Adipocyte (in vitro differentiated cells): ENCODE data around the gene WDR41.
"Not testable (repeated sequence)": the region's sequence is repeated elsewhere in the genome, so short reads cannot be mapped to it uniquely, and the experiment has no call there.

Source experiments
- DNase-seq: peaks from one replicate; pipeline ENCODE4 v3.0.0-alpha.2; 2015; ENCODE audit warnings: low read depth
- H3K27me3 ChIP-seq: replicated peaks from 2 replicates; pipeline ENCODE4 v1.7.0; 2013; ENCODE audit warnings: mild to moderate bottlenecking, low read length, moderate library complexity; ENCODE audit not compliant: control insufficient read depth, insufficient read depth
- H3K36me3 ChIP-seq: 2 replicates; pipeline ENCODE4 v1.7.0; 2013; ENCODE audit warnings: low read length, mild to moderate bottlenecking, moderate library complexity; ENCODE audit not compliant: control insufficient read depth, insufficient read depth, severe bottlenecking
- H3K4me1 ChIP-seq: 2 replicates; pipeline ENCODE4 v1.7.0; 2013; ENCODE audit warnings: mild to moderate bottlenecking, low read length, moderate library complexity; ENCODE audit not compliant: control insufficient read depth, insufficient read depth
- H3K4me3 ChIP-seq: 2 replicates; pipeline ENCODE4 v1.7.0; 2013; ENCODE audit warnings: mild to moderate bottlenecking, low read length, moderate library complexity
- H3K9ac ChIP-seq: 2 replicates; pipeline ENCODE4 v1.7.0; 2013; ENCODE audit warnings: mild to moderate bottlenecking, low read length, moderate library complexity
- H3K9me3 ChIP-seq: 2 replicates; pipeline ENCODE4 v1.7.0; 2013; ENCODE audit warnings: mild to moderate bottlenecking, low read length, moderate library complexity; ENCODE audit not compliant: control insufficient read depth

The WDR41 gene

DNA sequence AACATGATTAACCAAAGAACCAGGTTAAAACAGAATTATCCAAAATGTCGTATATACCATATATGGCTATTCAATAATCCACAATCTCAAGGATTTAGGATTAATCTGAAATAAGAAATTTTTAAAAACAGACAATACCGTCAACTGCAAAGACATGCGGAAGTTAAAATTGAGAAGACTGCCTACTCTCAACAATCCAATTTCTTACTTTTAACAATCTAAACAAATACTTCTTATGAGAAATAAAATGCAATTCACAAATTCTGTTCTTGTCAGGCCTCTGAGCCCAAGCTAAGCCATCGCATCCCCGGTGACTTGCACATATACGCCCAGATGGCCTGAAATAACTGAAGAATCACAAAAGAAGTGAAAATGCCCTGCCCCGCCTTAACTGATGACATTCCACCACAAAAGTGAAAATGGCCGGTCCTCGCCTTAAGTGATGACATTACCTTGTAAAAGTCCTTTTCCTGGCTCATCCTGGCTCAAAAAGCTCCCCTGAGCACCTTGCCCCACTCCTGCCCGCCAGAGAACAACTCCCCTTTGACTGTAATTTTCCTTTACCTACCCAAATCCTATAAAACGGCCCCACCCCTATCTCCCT lies 1.3 kb downstream of the WDR41 start:
- not testable (repeated sequence) for H3K36me3 ChIP-seq, H3K9me3 ChIP-seq, H3K27me3 ChIP-seq
- Histone ChIP-seq H3K4me1 (peaks cover 15% of the 10 kb centered on the region), H3K9ac (peak overlapping the region; percentile 99), H3K4me3 (peak overlapping the region; percentile 96)
- peak; percentile 36 for DNase-seq

- Histone ChIP-seq H3K4me1 (peaks cover 13% of the 10 kb centered on the region), H3K9me3 (no peaks in the 10 kb centered on the region), H3K4me3 (no peak overlapping the region), H3K36me3 (peaks cover 47% of the 10 kb centered on the region), H3K27me3 (no peaks in the 10 kb centered on the region), H3K9ac (no peak overlapping the region)
- DNase-seq = no peak
Measured at GRCh38 chr5:77486344-77486962, 5.7 kb downstream of the WDR41 start.

GRCh38 chr5:77483682-77484081 lies 8.4 kb downstream of the WDR41 start:
- DNase-seq = no peak
- Histone ChIP-seq H3K9ac (no peak overlapping the region), H3K9me3 (no peaks in the 10 kb centered on the region), H3K4me1 (peaks cover 5% of the 10 kb centered on the region), H3K27me3 (no peaks in the 10 kb centered on the region), H3K36me3 (peaks cover 55% of the 10 kb centered on the region), H3K4me3 (no peak overlapping the region)

DNA sequence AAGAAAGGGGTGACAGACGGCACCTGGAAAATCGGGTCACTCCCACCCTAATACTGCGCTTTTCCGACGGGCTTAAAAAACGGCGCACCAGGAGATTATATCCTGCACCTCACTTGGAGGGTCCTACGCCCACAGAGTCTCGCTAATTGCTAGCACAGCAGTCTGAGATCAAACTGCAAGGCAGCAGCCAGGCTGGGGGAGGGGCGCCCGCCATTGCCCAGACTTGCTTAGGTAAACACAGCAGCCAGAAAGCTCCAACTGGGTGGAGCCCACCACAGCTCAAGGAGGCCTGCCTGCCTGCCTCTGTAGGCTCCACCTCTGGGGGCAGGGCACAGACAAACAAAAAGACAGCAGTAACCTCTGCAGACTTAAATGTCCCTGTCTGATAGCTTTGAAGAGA lies 17.1 kb downstream of the WDR41 start:
- not testable (repeated sequence) for H3K9ac ChIP-seq, H3K4me3 ChIP-seq, H3K9me3 ChIP-seq, H3K27me3 ChIP-seq, DNase-seq, H3K4me1 ChIP-seq, H3K36me3 ChIP-seq

GRCh38 chr5:77468875-77469274 lies 23.2 kb downstream of the WDR41 start:
- not testable (repeated sequence) for DNase-seq, H3K9ac ChIP-seq, H3K9me3 ChIP-seq, H3K4me1 ChIP-seq, H3K4me3 ChIP-seq, H3K36me3 ChIP-seq, H3K27me3 ChIP-seq

DNA sequence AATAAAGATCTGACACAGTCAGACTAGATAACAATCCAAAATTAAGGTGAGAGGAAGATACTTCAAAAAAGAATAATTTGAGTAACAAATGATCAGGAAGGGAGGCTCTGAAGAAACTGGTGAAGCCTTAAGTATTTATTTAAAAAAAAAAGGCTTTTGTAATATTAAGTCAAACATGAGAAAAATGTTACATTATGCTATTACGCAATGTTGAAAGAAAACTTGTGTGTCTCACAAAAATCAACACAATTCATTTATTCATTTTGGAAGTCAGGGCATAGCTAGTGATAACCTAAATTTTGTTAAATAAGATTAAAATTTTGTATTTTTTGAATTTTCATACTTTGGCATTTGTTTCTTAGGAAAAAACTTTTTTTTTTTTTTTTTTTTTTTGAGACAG lies 28.2 kb downstream of the WDR41 start:
- peaks cover 9% of the 10 kb centered on the region for H3K4me1 ChIP-seq
- H3K4me3 ChIP-seq = no peak overlapping the region
- H3K9ac ChIP-seq = no peak overlapping the region
- H3K9me3 ChIP-seq = no peaks in the 10 kb centered on the region
- H3K36me3 ChIP-seq = peaks cover 25% of the 10 kb centered on the region
- peak; percentile 72 for DNase-seq
- no peaks in the 10 kb centered on the region for H3K27me3 ChIP-seq

DNA sequence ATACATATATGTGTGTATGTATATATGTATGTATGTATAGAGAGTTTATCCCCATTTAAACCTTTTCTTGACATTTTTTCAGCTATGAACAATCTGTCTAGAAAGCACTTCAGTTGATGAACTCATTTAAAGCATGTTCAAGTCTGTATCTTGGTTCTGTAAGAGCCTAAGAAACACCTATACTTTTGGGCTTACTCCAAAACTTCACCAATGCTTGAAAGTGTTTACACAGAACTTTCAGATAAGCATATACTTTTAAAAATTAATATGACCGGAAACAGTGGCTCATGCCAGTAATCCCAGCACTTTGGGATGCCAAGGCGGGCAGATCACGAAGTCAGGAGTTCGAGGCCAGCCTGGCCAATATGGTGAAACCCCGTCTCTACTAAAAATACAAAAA lies 30.8 kb downstream of the WDR41 start:
- no peak for DNase-seq
- Histone ChIP-seq H3K4me3 (no peak overlapping the region), H3K27me3 (no peaks in the 10 kb centered on the region), H3K9ac (no peak overlapping the region), H3K4me1 (peaks cover 9% of the 10 kb centered on the region), H3K36me3 (peaks cover 28% of the 10 kb centered on the region), H3K9me3 (no peaks in the 10 kb centered on the region)

DNA sequence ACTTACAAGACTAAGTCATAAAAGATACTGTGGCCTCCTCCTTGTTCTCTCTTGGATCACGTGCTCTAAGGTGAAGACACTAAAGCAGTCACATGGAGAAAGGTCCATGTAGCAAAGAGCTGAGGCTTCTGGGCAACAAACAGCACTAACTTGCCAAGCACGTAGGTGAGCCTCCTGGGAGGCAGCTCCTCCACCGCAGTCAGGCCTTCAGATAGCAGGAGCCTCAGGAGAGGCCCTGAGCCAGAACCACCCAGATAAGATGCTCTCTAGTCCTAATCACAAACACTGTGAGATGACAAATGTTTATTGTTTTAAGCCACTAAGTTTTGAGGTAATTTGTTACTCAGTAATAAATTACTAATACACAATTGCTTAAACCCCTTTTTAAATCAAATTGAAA lies 38.0 kb downstream of the WDR41 start:
- Histone ChIP-seq H3K27me3 (no peaks in the 10 kb centered on the region), H3K36me3 (peaks cover 35% of the 10 kb centered on the region), H3K4me1 (peaks cover 13% of the 10 kb centered on the region), H3K9ac (no peak overlapping the region), H3K9me3 (no peaks in the 10 kb centered on the region), H3K4me3 (no peak overlapping the region)
- no peak for DNase-seq

DNA sequence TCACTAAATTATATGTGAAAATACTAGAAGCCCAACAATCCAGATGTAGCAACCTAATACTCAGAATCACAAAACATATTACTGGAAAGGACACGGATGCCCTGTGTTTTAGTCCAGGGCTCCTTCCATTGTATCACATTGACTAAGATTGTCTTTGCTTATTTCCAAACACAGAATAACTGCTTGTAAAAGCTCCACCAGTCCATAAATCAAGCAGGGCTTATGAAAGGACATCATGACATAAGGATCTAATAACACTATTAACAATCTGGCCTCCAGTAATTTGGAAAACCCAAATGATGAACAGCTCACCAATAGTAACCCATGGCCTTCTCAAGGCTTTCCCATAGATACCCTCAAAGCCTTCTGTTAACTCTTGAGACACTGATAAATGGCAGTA lies 39.8 kb downstream of the WDR41 start:
- H3K9ac ChIP-seq = no peak overlapping the region
- no peak overlapping the region for H3K4me3 ChIP-seq
- H3K36me3 ChIP-seq = peaks cover 48% of the 10 kb centered on the region
- DNase-seq = no peak
- peaks cover 13% of the 10 kb centered on the region for H3K4me1 ChIP-seq
- H3K9me3 ChIP-seq = no peaks in the 10 kb centered on the region
- no peaks in the 10 kb centered on the region for H3K27me3 ChIP-seq

DNA sequence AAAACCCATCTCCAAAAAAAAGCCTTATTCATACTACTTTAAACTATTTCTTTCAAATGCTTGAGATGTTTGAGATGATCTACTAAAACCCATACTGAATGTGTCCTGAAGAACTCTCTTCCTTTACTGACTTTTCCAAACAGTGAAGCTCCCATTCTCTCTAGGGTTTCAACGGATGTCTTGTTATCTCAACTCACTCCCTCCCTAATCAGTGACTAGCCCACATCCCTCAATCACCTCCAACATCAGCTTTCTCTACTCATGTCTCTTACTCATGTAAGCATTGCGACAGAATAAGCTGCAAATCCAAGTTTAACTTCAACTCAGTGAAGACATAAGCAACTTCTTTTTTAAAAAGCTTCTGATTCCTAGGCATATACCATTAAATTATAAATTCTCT lies 42.1 kb downstream of the WDR41 start:
- Histone ChIP-seq H3K4me3 (no peak overlapping the region), H3K9me3 (no peaks in the 10 kb centered on the region), H3K27me3 (no peaks in the 10 kb centered on the region), H3K36me3 (peaks cover 56% of the 10 kb centered on the region), H3K4me1 (peaks cover 13% of the 10 kb centered on the region), H3K9ac (no peak overlapping the region)
- DNase-seq = peak; percentile 42

- H3K9ac ChIP-seq = no peak overlapping the region
- no peak for DNase-seq
- peaks cover 55% of the 10 kb centered on the region for H3K36me3 ChIP-seq
- H3K9me3 ChIP-seq = no peaks in the 10 kb centered on the region
- H3K4me3 ChIP-seq = no peak overlapping the region
- peaks cover 13% of the 10 kb centered on the region for H3K4me1 ChIP-seq
- no peaks in the 10 kb centered on the region for H3K27me3 ChIP-seq
Measured at GRCh38 chr5:77449277-77449676, 42.8 kb downstream of the WDR41 start.

DNA sequence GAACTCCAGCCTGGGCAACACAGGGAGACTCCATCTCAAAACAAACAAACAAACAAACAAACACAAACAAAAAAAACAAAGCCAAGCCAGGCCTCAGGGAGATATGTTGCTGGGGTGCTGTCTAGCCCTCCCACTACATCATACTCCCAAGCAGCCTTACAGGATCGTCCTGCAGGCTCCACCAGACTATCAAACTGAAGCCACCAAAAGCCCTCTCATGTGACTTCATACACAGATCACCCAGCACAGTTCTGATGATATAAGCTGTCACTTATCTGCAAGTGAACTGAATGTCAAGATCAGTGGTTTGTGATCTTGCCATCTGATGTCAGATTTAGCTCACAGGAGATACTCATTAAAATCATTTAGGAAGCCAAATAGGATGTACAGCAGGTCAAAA lies 43.3 kb downstream of the WDR41 start:
- peaks cover 54% of the 10 kb centered on the region for H3K36me3 ChIP-seq
- H3K27me3 ChIP-seq = no peaks in the 10 kb centered on the region
- peaks cover 13% of the 10 kb centered on the region for H3K4me1 ChIP-seq
- H3K4me3 ChIP-seq = no peak overlapping the region
- no peak for DNase-seq
- H3K9me3 ChIP-seq = no peaks in the 10 kb centered on the region
- H3K9ac ChIP-seq = no peak overlapping the region
